Thyroid gland (tissue), 4 donors: ENCODE results near the gene TLR4. TPM values are rescaled to one million over a fixed set of nuclear protein-coding genes. Genes with fewer than 3 reads are reported as not detected.

Experiments
- DNase-seq, 2 donors: peaks; one replicate each; pipeline ENCODE4 v3.0.0-alpha.2; 2019
- H3K27ac ChIP-seq, 3 donors: fragments of 200-600 bp; sonication (generic); 1 replicate in 2 of 3; 2 replicates in 1 of 3; pipeline ENCODE4 v1.5.1; 2016 to 2019; ENCODE audit warnings: mild to moderate bottlenecking in 1 of 3, moderate library complexity in 1 of 3
- H3K27me3 ChIP-seq: fragments of 200-600 bp; sonication (generic); one replicate; pipeline ENCODE4 v1.5.1; 2019
- H3K36me3 ChIP-seq, 2 donors: fragments of 200-600 bp; sonication (generic); one replicate each; pipeline ENCODE4 v1.5.1; 2016 to 2019
- H3K4me1 ChIP-seq, 2 donors: fragments of 200-600 bp; sonication (generic); one replicate each; pipeline ENCODE4 v1.5.1; 2017 to 2019
- H3K4me3 ChIP-seq, 3 donors: fragments of 200-600 bp; sonication (generic); replicated peaks in 1 of 3; 1 replicate in 2 of 3; 2 replicates in 1 of 3; pipeline ENCODE4 v1.5.1; 2016; ENCODE audit warnings: mild to moderate bottlenecking in 1 of 3
- H3K9me3 ChIP-seq: fragments of 200-600 bp; sonication (generic); one replicate; pipeline ENCODE4 v1.5.1; 2017
- CTCF ChIP-seq, 6 experiments: fragments of 200-600 bp in 3 of 6; fragments of 450-650 bp in 3 of 6; sonication (generic) in 3 of 6; IDR thresholded peaks; one replicate each; pipeline ENCODE4 v1.5.1; 2016 to 2019; ENCODE audit warnings: antibody characterized with exemption in 6 of 6, mild to moderate bottlenecking in 2 of 6, inconsistent platforms in 1 of 6, moderate library complexity in 1 of 6
- POLR2A ChIP-seq, 2 donors: fragments of 450-650 bp; IDR thresholded peaks; one replicate each; pipeline ENCODE4 v1.6.1; 2017; ENCODE audit warnings: antibody characterized with exemption in 2 of 2, mild to moderate bottlenecking in 2 of 2, moderate library complexity in 1 of 2
- WGBS, 2 donors: methylation state at CpG; one replicate each; pipeline ENCODE4 v1.1.5; 2017; 5-methylcytosine and 5-hydroxymethylcytosine counted together
- intact Hi-C: fragments of 100-400 bp; cut with DNase I; formaldehyde crosslinking; loops from one replicate; pipeline ENCODE4 v1.15.1; 2023
- total RNA-seq, 4 donors: library from RNA; depleted of rRNA; stranded (reverse); fragments of >200 nt; gene quantifications; one replicate each; pipeline ENCODE4 v1.2.3, GENCODE V29; 2016

Gene TLR4
- total RNA-seq, 4 donors from 2014 or later, result 9.8 to 59.0 (median 36.0) TPM

DNA sequence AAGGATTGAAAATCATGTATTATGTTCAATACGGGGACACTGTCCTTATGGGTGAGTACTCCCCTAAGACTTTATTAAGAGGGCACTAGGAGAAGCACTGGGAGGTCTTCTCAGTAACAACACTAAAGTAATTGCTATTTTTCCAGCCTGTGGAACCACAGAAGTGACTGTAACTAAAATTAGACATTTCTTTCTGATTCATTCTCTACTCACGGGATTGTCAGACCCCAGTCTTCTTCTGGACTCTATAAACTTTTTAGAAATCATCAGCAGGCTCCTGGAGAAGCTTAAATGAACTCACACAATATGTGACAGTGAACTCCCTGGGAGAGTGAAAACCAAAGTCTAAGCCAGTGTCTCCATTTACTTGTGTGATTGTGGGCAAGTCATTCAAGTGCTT is 14.5 kb downstream of the TLR4 start:
- DNase-seq, result no peak
- Histone ChIP-seq H3K36me3 (no peaks in the 10 kb centered on the region), H3K27ac (no peak overlapping the region), H3K4me3 (no peak overlapping the region), H3K9me3 (no peaks in the 10 kb centered on the region), H3K4me1 (peaks cover 0 to 6% of the 10 kb centered on the region in 2 donors), H3K27me3 (no peaks in the 10 kb centered on the region)
- intact Hi-C loops, result no loop called here
- TF ChIP-seq CTCF (IDR thresholded peaks at IDR 0.05) (no peak), POLR2A (IDR thresholded peaks at IDR 0.05) (no peak)
- 63 to 76% methylated on average over 2 of the region's 2 CpGs for WGBS, 2 donors

GRCh38 chr9:117719161-117719920 is 15.1 kb downstream of the TLR4 start:
- Histone ChIP-seq H3K27me3 (no peaks in the 10 kb centered on the region), H3K4me3 (no peak overlapping the region), H3K36me3 (no peaks in the 10 kb centered on the region), H3K27ac (no peak overlapping the region), H3K4me1 (peaks cover 0 to 12% of the 10 kb centered on the region in 2 donors), H3K9me3 (no peaks in the 10 kb centered on the region)
- intact Hi-C loops, result no loop called here
- 72 to 81% methylated on average over 7 of the region's 7 CpGs for WGBS, 2 donors
- no peak for TF ChIP-seq POLR2A (IDR thresholded peaks at IDR 0.05)
- no peak for TF ChIP-seq CTCF (IDR thresholded peaks at IDR 0.05)
- DNase-seq, result no peak

GRCh38 chr9:117720066-117720465 is 15.9 kb downstream of the TLR4 start:
- Histone ChIP-seq H3K4me1 (peaks cover 0 to 12% of the 10 kb centered on the region in 2 donors), H3K27ac (peak overlapping the region in 2 of 3 donors; percentile 13 to 25), H3K4me3 (no peak overlapping the region), H3K9me3 (no peaks in the 10 kb centered on the region), H3K36me3 (no peaks in the 10 kb centered on the region), H3K27me3 (no peaks in the 10 kb centered on the region)
- no peak for DNase-seq
- WGBS, 2 donors, result 71 to 76% methylated on average over 2 of the region's 2 CpGs
- intact Hi-C loops, result no loop called here
- TF ChIP-seq CTCF (IDR thresholded peaks at IDR 0.05), result no peak
- no peak for TF ChIP-seq POLR2A (IDR thresholded peaks at IDR 0.05)

- no peak overlapping the region for H3K27ac ChIP-seq
- no peak overlapping the region for H3K4me3 ChIP-seq
- H3K9me3 ChIP-seq, result no peaks in the 10 kb centered on the region
- H3K4me1 ChIP-seq, result peaks cover 0 to 13% of the 10 kb centered on the region in 2 donors
- H3K36me3 ChIP-seq, result no peaks in the 10 kb centered on the region
- no peaks in the 10 kb centered on the region for H3K27me3 ChIP-seq
- no peak for TF ChIP-seq POLR2A (IDR thresholded peaks at IDR 0.05)
- no peak for TF ChIP-seq CTCF (IDR thresholded peaks at IDR 0.05)
- 49 to 62% methylated on average over 5 of the region's 5 CpGs for WGBS, 2 donors
- intact Hi-C loops, result no loop called here
- peak in 1 of 2 donors; percentile 8 for DNase-seq
Measured at GRCh38 chr9:117720555-117720954, 16.4 kb downstream of the TLR4 start.

GRCh38 chr9:117720987-117721386 is 16.8 kb downstream of the TLR4 start:
- no peaks in the 10 kb centered on the region for H3K36me3 ChIP-seq
- intact Hi-C loops, result no loop called here
- 84 to 91% methylated on average over 2 of the region's 2 CpGs for WGBS, 2 donors

More at GRCh38 chr9:117720987-117721386, 16.8 kb downstream of the TLR4 start:
- no peak for TF ChIP-seq POLR2A (IDR thresholded peaks at IDR 0.05)
- no peak for TF ChIP-seq CTCF (IDR thresholded peaks at IDR 0.05)
- Histone ChIP-seq H3K9me3 (no peaks in the 10 kb centered on the region), H3K27me3 (no peaks in the 10 kb centered on the region), H3K4me3 (no peak overlapping the region), H3K27ac (no peak overlapping the region), H3K4me1 (peaks cover 0 to 17% of the 10 kb centered on the region in 2 donors)
- no peak for DNase-seq
